Astrocyte (in vitro differentiated cells and primary cell): Measurements from ENCODE around the gene RCAN2. TPM values are rescaled to one million over a fixed set of nuclear protein-coding genes. Genes with fewer than 3 reads are reported as not detected.
A peak's percentile ranks its signal among the peaks of the same experiment; 100 is the strongest.
"Not testable (repeated sequence)": the region's sequence is repeated elsewhere in the genome, so short reads cannot be mapped to it uniquely, and the experiment has no call there.

Source experiments
- DNase-seq: peaks from one replicate; pipeline ENCODE4 v3.0.0-alpha.2; 2010; ENCODE audit warnings: low read depth
- FAIRE-seq: peaks from 2 replicates; lab custom pipeline; 2011; peaks lifted over from hg19 to GRCh38; lab: Jason Lieb, UNC
- H2AFZ ChIP-seq: 2 replicates; pipeline ENCODE4 v1.6.0; 2012; ENCODE audit warnings: low read depth, low read length, inconsistent platforms
- H3K27ac ChIP-seq: 2 replicates; pipeline ENCODE4 v1.5.1; 2011; ENCODE audit warnings: low read depth, low read length, inconsistent platforms
- H3K27me3 ChIP-seq: 2 replicates; pipeline ENCODE4 v1.6.0; 2011; ENCODE audit warnings: low read length, inconsistent platforms; ENCODE audit not compliant: insufficient read depth
- H3K36me3 ChIP-seq: 2 replicates; pipeline ENCODE4 v1.5.1; 2011; ENCODE audit warnings: low read length, inconsistent platforms; ENCODE audit not compliant: insufficient read depth
- H3K4me1 ChIP-seq: 2 replicates; pipeline ENCODE4 v1.5.1; 2011; ENCODE audit warnings: low read length, inconsistent platforms; ENCODE audit not compliant: insufficient read depth
- H3K4me2 ChIP-seq: 2 replicates; pipeline ENCODE4 v1.6.0; 2012; ENCODE audit warnings: low read length, inconsistent platforms
- H3K4me3 ChIP-seq: 2 replicates; pipeline ENCODE4 v1.5.1; 2011; ENCODE audit warnings: low read depth, mild to moderate bottlenecking, low read length, inconsistent platforms; ENCODE audit not compliant: insufficient read depth
- H3K79me2 ChIP-seq: 2 replicates; pipeline ENCODE4 v1.6.0; 2012; ENCODE audit warnings: mild to moderate bottlenecking, low read length, inconsistent platforms; ENCODE audit not compliant: insufficient read depth
- H3K9ac ChIP-seq: 2 replicates; pipeline ENCODE4 v1.6.0; 2012; ENCODE audit warnings: mild to moderate bottlenecking, low read length, inconsistent platforms
- H3K9me3 ChIP-seq: 2 replicates; pipeline ENCODE4 v1.5.1; 2012; ENCODE audit warnings: low read depth, mild to moderate bottlenecking, low read length, inconsistent platforms; ENCODE audit not compliant: insufficient read depth
- H4K20me1 ChIP-seq: 2 replicates; pipeline ENCODE4 v1.6.0; 2012; ENCODE audit warnings: low read length, inconsistent platforms; ENCODE audit not compliant: insufficient read depth
- H3K27ac Mint-ChIP-seq: one replicate; pipeline ENCODE4 v1.8.0; 2021; ENCODE audit warnings: mild to moderate bottlenecking, mixed read lengths; ENCODE audit not compliant: unreplicated experiment
- H3K27me3 Mint-ChIP-seq: one replicate; pipeline ENCODE4 v1.8.0; 2021; ENCODE audit warnings: low read depth, mixed read lengths; ENCODE audit not compliant: unreplicated experiment
- H3K36me3 Mint-ChIP-seq: one replicate; pipeline ENCODE4 v1.8.0; 2021; ENCODE audit warnings: low read depth, mixed read lengths; ENCODE audit not compliant: unreplicated experiment
- H3K4me1 Mint-ChIP-seq: one replicate; pipeline ENCODE4 v1.8.0; 2021; ENCODE audit warnings: low read depth, mixed read lengths; ENCODE audit not compliant: unreplicated experiment
- H3K4me3 Mint-ChIP-seq: one replicate; pipeline ENCODE4 v1.8.0; 2021; ENCODE audit warnings: mild to moderate bottlenecking, moderate library complexity, mixed read lengths; ENCODE audit not compliant: unreplicated experiment
- H3K9me3 Mint-ChIP-seq: one replicate; pipeline ENCODE4 v1.8.0; 2021; ENCODE audit warnings: mild to moderate bottlenecking, mixed read lengths; ENCODE audit not compliant: unreplicated experiment
- CTCF ChIP-seq: IDR thresholded peaks from 2 replicates; pipeline ENCODE4 v1.5.1; 2011; ENCODE audit warnings: low read depth, mild to moderate bottlenecking, inconsistent platforms, low read length, moderate library complexity; ENCODE audit not compliant: insufficient read depth
- EZH2 ChIP-seq: IDR thresholded peaks from 2 replicates; pipeline ENCODE4 v1.6.1; 2012; ENCODE audit warnings: mild to moderate bottlenecking, low read length, inconsistent platforms; ENCODE audit not compliant: insufficient read depth
- total RNA-seq: library from RNA; stranded (reverse); gene quantifications from 2 replicates; pipeline ENCODE4 v1.2.1, GENCODE V29; 2021

The RCAN2 gene
- total RNA-seq, 1 donor from 2014 or later = 10.6 TPM

GRCh38 chr6:46333481-46333880, 157.8 kb downstream of the RCAN2 start:
- H3K4me2 ChIP-seq = no peak overlapping the region
- DNase-seq (peak; percentile 29), FAIRE-seq (no peak)
- Mint-ChIP-seq H3K27ac (no peak overlapping the region), H3K9me3 (peaks cover 5% of the 10 kb centered on the region), H3K27me3 (peaks cover 2% of the 10 kb centered on the region), H3K4me3 (no peak overlapping the region), H3K4me1 (no peaks in the 10 kb centered on the region), H3K36me3 (peaks cover 2% of the 10 kb centered on the region)
- no peak overlapping the region for H3K9ac ChIP-seq
- H3K36me3 ChIP-seq = no peaks in the 10 kb centered on the region
- no peaks in the 10 kb centered on the region for H4K20me1 ChIP-seq
- H3K4me1 ChIP-seq = no peaks in the 10 kb centered on the region
- no peak overlapping the region for H3K27ac ChIP-seq
- H3K27me3 ChIP-seq = no peaks in the 10 kb centered on the region
- H3K79me2 ChIP-seq = no peaks in the 10 kb centered on the region
- H3K4me3 ChIP-seq = no peak overlapping the region
- TF ChIP-seq CTCF = no peak
- TF ChIP-seq EZH2 = no peak
- H2AFZ ChIP-seq = no peak overlapping the region
- no peaks in the 10 kb centered on the region for H3K9me3 ChIP-seq

- H3K27ac Mint-ChIP-seq, H3K4me1 ChIP-seq, H3K9ac ChIP-seq, H3K36me3 ChIP-seq, H3K4me1 Mint-ChIP-seq, H3K4me2 ChIP-seq, H4K20me1 ChIP-seq, H3K9me3 ChIP-seq, H2AFZ ChIP-seq, H3K36me3 Mint-ChIP-seq, FAIRE-seq, H3K4me3 ChIP-seq, H3K9me3 Mint-ChIP-seq, H3K27me3 ChIP-seq, H3K27me3 Mint-ChIP-seq, H3K79me2 ChIP-seq, DNase-seq, H3K27ac ChIP-seq, H3K4me3 Mint-ChIP-seq: not testable (repeated sequence)
These were observed 158.8 kb downstream of the RCAN2 start for GRCh38 chr6:46332448-46332847.

- H3K79me2 ChIP-seq = no peaks in the 10 kb centered on the region
- H3K9me3 ChIP-seq = no peaks in the 10 kb centered on the region
- no peak for TF ChIP-seq EZH2
- H2AFZ ChIP-seq = no peak overlapping the region
- no peaks in the 10 kb centered on the region for H3K27me3 ChIP-seq
- no peak overlapping the region for H3K9ac ChIP-seq
- H3K36me3 Mint-ChIP-seq = no peaks in the 10 kb centered on the region
- H3K4me2 ChIP-seq = no peak overlapping the region
- no peak overlapping the region for H3K4me3 ChIP-seq
- H3K36me3 ChIP-seq = no peaks in the 10 kb centered on the region
- H4K20me1 ChIP-seq = no peaks in the 10 kb centered on the region
- no peak for FAIRE-seq
- no peaks in the 10 kb centered on the region for H3K4me1 Mint-ChIP-seq
- H3K27me3 Mint-ChIP-seq = peaks cover 2% of the 10 kb centered on the region
- no peak overlapping the region for H3K27ac Mint-ChIP-seq
- DNase-seq = no peak
- no peak overlapping the region for H3K4me3 Mint-ChIP-seq
- H3K9me3 Mint-ChIP-seq = peaks cover 5% of the 10 kb centered on the region
- H3K4me1 ChIP-seq = no peaks in the 10 kb centered on the region
- no peak overlapping the region for H3K27ac ChIP-seq
These were observed 159.8 kb downstream of the RCAN2 start for GRCh38 chr6:46331461-46331860.

- TF ChIP-seq EZH2 = no peak
- H3K36me3 Mint-ChIP-seq = no peaks in the 10 kb centered on the region
- no peak overlapping the region for H3K4me2 ChIP-seq
These were observed 161.7 kb downstream of the RCAN2 start for GRCh38 chr6:46329568-46329967.

More at GRCh38 chr6:46329568-46329967, 161.7 kb downstream of the RCAN2 start:
- Mint-ChIP-seq H3K27ac (no peak overlapping the region), H3K4me1 (peaks cover 11% of the 10 kb centered on the region), H3K4me3 (no peak overlapping the region), H3K27me3 (no peaks in the 10 kb centered on the region), H3K9me3 (peaks cover 5% of the 10 kb centered on the region)
- H3K27ac ChIP-seq = no peak overlapping the region
- H3K4me1 ChIP-seq = peaks cover 15% of the 10 kb centered on the region
- H3K9ac ChIP-seq = no peak overlapping the region
- FAIRE-seq (no peak), DNase-seq (peak; percentile 72)
- no peaks in the 10 kb centered on the region for H3K27me3 ChIP-seq
- H3K4me3 ChIP-seq = no peak overlapping the region
- no peaks in the 10 kb centered on the region for H3K36me3 ChIP-seq
- no peaks in the 10 kb centered on the region for H3K9me3 ChIP-seq
- H3K79me2 ChIP-seq = no peaks in the 10 kb centered on the region
- H4K20me1 ChIP-seq = no peaks in the 10 kb centered on the region
- H2AFZ ChIP-seq = no peak overlapping the region
